Activated CD4-positive, CD25-positive, alpha-beta regulatory T cell treated with anti-CD3 and anti-CD28 coated beads, Interleukin-2, amount 50 U/mL, for 16 hours (primary cell): ENCODE data around the gene FOXD3.
A peak's percentile ranks its signal among the peaks of the same experiment; 100 is the strongest.

ENCODE experiments used
- DNase-seq: peaks from one replicate; pipeline ENCODE4 v3.0.0-alpha.2; 2020; ENCODE audit warnings: low read depth, low spot score

The FOXD3 gene

GRCh38 chr1:63362073-63362472, 39.7 kb downstream of the FOXD3 start:
- no peak for DNase-seq

- DNase-seq: no peak
These were observed 40.2 kb downstream of the FOXD3 start for GRCh38 chr1:63362578-63362977.

- no peak for DNase-seq
These were observed 40.6 kb downstream of the FOXD3 start for GRCh38 chr1:63363014-63363413.

DNA sequence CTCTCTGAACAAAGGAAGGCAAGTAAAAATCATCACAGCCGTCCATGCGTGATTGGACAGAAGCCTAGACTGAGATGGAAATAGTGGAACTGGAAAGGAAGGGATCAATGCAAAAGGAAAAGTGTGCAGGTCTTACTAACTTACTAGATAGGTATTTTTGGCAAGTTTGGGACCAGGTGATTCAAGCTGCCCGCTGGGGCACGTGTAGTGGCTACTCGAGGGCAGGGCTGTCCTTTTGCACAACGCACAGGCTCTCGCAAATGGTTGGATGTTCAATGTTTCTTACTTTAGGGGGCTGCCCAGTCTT, 44.5 kb downstream of the FOXD3 start:
- no peak for DNase-seq

GRCh38 chr1:63367215-63368103, 45.1 kb downstream of the FOXD3 start, which contains the start of gene ALG6:
ALG6 (plus strand) TSS chr1:63367627; CDS start chr1:63370978, 3,351 bp downstream.
- DNase-seq: peak; percentile 88

GRCh38 chr1:63368131-63368530, 45.8 kb downstream of the FOXD3 start:
- no peak for DNase-seq
